Vagina (tissue), 2 donors: Measurements from ENCODE around the gene AJM1. TPM values are rescaled to one million over a fixed set of nuclear protein-coding genes. Genes with fewer than 3 reads are reported as not detected.
"Not testable (repeated sequence)": the region's sequence is repeated elsewhere in the genome, so short reads cannot be mapped to it uniquely, and the experiment has no call there.

Source experiments
- DNase-seq, 2 donors: peaks; one replicate each; pipeline ENCODE4 v3.0.0-alpha.2; 2017; ENCODE audit errors: extremely low spot score in 2 of 2
- H3K27ac ChIP-seq: fragments of 200-600 bp; sonication (generic); one replicate; pipeline ENCODE4 v1.5.1; 2019
- H3K27me3 ChIP-seq: fragments of 200-600 bp; sonication (generic); one replicate; pipeline ENCODE4 v1.5.1; 2019
- H3K36me3 ChIP-seq, 2 donors: fragments of 200-600 bp; sonication (generic); one replicate each; pipeline ENCODE4 v1.5.1; 2017 to 2019
- H3K4me1 ChIP-seq: fragments of 200-600 bp; sonication (generic); one replicate; pipeline ENCODE4 v1.5.1; 2019
- H3K4me3 ChIP-seq, 2 donors: fragments of 200-600 bp; sonication (generic); 1 replicate in 1 of 2; 2 replicates in 1 of 2; pipeline ENCODE4 v1.5.1; 2016 to 2019
- H3K9me3 ChIP-seq: fragments of 200-600 bp; sonication (generic); one replicate; pipeline ENCODE4 v1.5.1; 2019
- CTCF ChIP-seq, 3 experiments: fragments of 450-650 bp in 2 of 3; fragments of 200-600 bp in 1 of 3; sonication (generic) in 1 of 3; IDR thresholded peaks; one replicate each; pipeline ENCODE4 v1.5.1; 2017 to 2019; ENCODE audit warnings: antibody characterized with exemption in 3 of 3, mild to moderate bottlenecking in 2 of 3, moderate library complexity in 2 of 3
- POLR2A ChIP-seq, 2 donors: fragments of 450-650 bp; IDR thresholded peaks; one replicate each; pipeline ENCODE4 v1.6.1; 2017; ENCODE audit warnings: antibody characterized with exemption in 2 of 2, mild to moderate bottlenecking in 2 of 2, moderate library complexity in 2 of 2
- POLR2AphosphoS5 ChIP-seq, 2 donors: sonication (generic); formaldehyde crosslinking; IDR thresholded peaks; one replicate each; pipeline ENCODE4 v1.9.0; 2017; ENCODE audit warnings: antibody characterized with exemption in 2 of 2, mild to moderate bottlenecking in 2 of 2, low read depth in 1 of 2; ENCODE audit not compliant: insufficient read depth in 1 of 2
- intact Hi-C: fragments of 100-400 bp; cut with DNase I; formaldehyde crosslinking; loops from one replicate; pipeline ENCODE4 v1.15.1; 2023
- total RNA-seq: library from RNA; depleted of rRNA; stranded (reverse); fragments of >200 nt; gene quantifications from one replicate; pipeline ENCODE4 v1.2.3, GENCODE V29; 2016

Gene AJM1
- total RNA-seq, 1 donor from 2014 or later: 1.2 TPM

DNA sequence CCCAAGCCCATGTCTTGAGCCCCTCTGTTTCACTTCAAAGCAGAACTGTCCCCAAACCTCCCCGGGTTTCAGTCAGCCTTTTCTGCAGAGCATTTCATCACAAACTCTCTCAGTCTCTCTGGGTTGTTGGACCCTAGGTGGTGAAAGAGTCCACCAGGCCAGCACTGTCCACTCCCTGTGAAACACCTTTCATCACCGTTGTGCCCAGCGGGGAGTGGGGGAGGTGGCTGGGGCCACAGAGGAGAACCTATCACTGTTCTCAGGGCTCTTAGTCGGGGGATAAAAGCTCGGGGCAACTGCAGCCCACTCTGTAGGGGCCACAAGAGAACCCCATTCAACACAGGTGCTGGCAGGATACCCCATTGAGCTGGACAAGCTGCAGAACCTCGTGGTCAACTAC is 40.0 kb upstream of the AJM1 start:
- intact Hi-C loops: no loop called here
- no peaks in the 10 kb centered on the region for H3K36me3 ChIP-seq
- no peak for DNase-seq
- no peaks in the 10 kb centered on the region for H3K9me3 ChIP-seq
- H3K27ac ChIP-seq: no peak overlapping the region
- no peak overlapping the region for H3K4me3 ChIP-seq
- no peaks in the 10 kb centered on the region for H3K27me3 ChIP-seq
- no peak for TF ChIP-seq POLR2A (IDR thresholded peaks at IDR 0.05)
- TF ChIP-seq CTCF (IDR thresholded peaks at IDR 0.05): no peak
- no peak for TF ChIP-seq POLR2AphosphoS5 (IDR thresholded peaks at IDR 0.05; ENCODE audit: insufficient read depth in 1 of 2, low read depth in 1 of 2)
- peaks cover 45% of the 10 kb centered on the region for H3K4me1 ChIP-seq

DNA sequence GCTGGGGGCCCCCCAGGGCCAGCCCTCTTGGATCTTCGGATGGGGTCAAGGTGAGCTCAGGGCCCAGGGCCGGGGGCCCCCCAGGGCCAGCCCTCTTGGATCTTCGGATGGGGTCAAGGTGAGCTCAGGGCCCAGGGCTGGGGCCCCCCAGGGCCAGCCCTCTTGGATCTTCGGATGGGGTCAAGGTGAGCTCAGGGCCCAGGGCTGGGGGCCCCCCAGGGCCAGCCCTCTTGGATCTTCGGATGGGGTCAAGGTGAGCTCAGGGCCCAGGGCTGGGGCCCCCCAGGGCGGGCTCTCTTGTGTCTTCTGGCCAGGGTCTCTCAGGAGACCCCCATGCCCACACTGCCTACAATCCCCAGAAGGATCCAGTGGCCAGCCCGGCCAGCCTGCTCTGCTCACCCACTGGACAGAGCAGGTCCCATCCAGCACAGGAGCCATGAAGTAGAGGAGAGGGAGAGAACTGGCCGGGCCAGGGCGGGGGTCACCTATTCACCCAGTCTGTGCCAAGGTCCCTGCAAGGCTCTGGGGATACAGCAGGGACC is 39.2 kb upstream of the AJM1 start:
- H3K27ac ChIP-seq, H3K4me3 ChIP-seq, H3K36me3 ChIP-seq, H3K9me3 ChIP-seq, DNase-seq, H3K27me3 ChIP-seq, intact Hi-C loops: not testable (repeated sequence)
- peaks cover 45% of the 10 kb centered on the region for H3K4me1 ChIP-seq

DNA sequence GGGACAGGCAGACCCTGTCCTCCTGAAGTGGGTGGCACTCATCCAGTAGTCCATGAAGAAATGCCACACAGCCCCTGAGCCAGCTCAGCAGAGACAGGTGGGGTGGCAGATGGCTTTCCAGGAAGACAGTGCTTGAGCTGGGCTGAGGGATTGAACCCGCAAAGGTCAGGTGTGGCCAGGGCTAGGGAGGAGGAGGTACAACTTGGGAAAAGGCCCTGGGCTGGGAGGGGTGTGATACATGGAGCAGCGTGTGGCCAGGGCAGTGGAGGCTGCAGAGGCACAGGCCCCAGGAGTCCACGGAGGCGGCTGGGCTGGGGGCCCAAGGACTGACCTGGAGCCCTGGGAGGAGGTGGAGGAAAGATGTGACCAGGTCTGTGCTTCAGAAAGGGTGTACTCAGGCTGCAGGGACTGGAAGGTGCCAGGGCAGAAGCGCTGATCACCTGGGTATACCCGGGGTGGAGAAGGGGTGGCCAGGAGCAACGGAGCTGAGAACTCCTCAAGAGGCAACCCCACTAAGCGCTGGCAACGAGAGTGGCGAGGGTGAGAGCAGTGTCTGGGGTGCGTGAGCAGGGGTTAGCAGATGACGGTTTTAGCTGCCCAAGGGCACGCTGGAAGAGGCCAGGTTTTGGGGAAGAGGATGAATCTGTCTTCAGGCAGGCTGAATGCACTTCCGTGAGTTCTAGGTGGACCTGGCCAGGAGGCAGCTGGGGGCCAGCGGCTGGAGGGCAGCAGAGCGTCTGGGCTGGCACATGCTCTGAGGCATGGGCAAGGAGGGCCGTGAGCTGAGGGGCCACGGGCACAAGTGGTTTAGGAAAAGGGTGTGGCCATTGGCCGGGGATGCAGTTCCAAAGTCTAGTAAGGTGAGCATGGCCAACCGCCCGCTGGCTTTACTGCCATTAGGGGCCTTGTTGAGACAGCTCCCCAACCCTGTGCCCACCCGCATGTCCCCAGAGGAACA is 38.4 kb upstream of the AJM1 start:
- peaks cover 46% of the 10 kb centered on the region for H3K4me1 ChIP-seq
- H3K27me3 ChIP-seq: no peaks in the 10 kb centered on the region
- no peak for TF ChIP-seq CTCF (IDR thresholded peaks at IDR 0.05)
- TF ChIP-seq POLR2AphosphoS5 (IDR thresholded peaks at IDR 0.05; ENCODE audit: insufficient read depth in 1 of 2, low read depth in 1 of 2): no peak
- no peak for TF ChIP-seq POLR2A (IDR thresholded peaks at IDR 0.05)
- H3K27ac ChIP-seq: no peak overlapping the region
- no peak overlapping the region for H3K4me3 ChIP-seq
- no peaks in the 10 kb centered on the region for H3K36me3 ChIP-seq
- H3K9me3 ChIP-seq: no peaks in the 10 kb centered on the region
- peak in 1 of 2 donors; percentile 82 for DNase-seq
- intact Hi-C loops: no loop called here

DNA sequence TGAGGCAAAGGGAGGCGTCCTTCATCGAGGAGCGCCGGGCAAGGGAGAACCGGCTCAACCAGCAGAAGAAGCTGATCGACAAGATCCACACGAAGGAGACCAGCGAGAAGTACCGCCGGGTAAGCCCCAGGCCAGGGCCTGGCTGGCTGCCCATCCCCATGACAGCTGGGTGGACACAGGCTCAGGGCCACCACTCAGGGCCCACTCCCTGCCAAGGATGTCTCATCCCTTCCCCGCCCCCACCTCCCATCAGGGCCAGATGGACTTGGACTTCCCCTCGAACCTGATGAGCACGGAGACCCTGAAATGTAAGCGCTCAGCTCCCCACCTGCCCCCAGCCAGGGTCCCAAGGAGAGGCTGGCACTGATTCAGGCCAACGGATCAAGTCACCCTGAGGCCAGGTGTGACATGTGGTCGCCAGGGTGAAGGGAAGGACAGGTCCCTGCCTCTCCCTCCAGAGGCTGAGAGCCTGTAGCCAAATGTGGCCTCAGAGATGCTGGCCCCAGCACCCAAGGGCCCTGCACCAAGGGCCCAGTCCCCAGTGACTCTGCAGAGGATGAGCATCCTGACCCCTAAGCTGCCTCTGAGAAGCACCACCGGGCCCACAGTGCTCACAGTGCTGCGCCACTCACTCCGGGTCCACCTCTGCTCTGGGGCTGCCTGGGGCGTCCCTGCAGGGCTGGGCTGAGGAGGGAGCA is 37.6 kb upstream of the AJM1 start:
- no peak for TF ChIP-seq POLR2A (IDR thresholded peaks at IDR 0.05)
- TF ChIP-seq CTCF (IDR thresholded peaks at IDR 0.05): no peak
- TF ChIP-seq POLR2AphosphoS5 (IDR thresholded peaks at IDR 0.05; ENCODE audit: insufficient read depth in 1 of 2, low read depth in 1 of 2): no peak
- no peaks in the 10 kb centered on the region for H3K27me3 ChIP-seq
- DNase-seq: peak in 1 of 2 donors; percentile 83
- no peaks in the 10 kb centered on the region for H3K36me3 ChIP-seq
- no peak overlapping the region for H3K4me3 ChIP-seq
- peaks cover 46% of the 10 kb centered on the region for H3K4me1 ChIP-seq
- H3K9me3 ChIP-seq: no peaks in the 10 kb centered on the region
- H3K27ac ChIP-seq: no peak overlapping the region
- intact Hi-C loops: no loop called here

DNA sequence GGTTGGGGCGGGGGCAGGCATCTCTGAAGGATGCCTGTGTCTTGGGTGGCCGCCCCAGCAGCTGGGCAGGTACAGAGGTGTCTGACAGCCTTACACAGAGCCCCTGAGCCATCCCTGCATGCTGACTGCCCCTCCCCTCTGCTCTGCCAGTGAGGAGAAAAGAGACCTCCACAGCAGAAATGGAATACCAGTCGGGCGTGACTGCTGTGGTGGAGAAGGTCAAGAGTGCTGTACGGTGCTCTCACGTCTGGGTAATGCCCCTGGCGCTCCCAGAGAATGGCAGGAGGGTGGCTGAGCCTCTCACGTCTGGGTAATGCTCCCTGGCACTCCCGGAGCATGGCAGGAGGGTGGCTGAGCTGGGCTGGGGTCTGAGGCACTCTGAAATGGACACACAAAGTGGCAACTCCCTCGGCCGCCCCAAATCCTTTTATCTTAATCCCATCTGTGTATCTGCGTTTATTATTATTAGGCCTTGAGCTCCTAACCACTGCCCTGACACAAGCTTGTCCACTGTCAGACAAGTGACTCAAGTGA is 37.0 kb upstream of the AJM1 start:
- intact Hi-C loops: no loop called here
- Histone ChIP-seq H3K9me3 (no peaks in the 10 kb centered on the region), H3K27ac (no peak overlapping the region), H3K27me3 (no peaks in the 10 kb centered on the region), H3K4me1 (peaks cover 46% of the 10 kb centered on the region), H3K36me3 (no peaks in the 10 kb centered on the region), H3K4me3 (no peak overlapping the region)
- peak in 1 of 2 donors; percentile 70 for DNase-seq
- TF ChIP-seq CTCF (IDR thresholded peaks at IDR 0.05): no peak
- TF ChIP-seq POLR2A (IDR thresholded peaks at IDR 0.05): no peak
